ENCODE measurements around the gene TJP3.
"Not testable (repeated sequence)": the region's sequence is repeated elsewhere in the genome, so short reads cannot be mapped to it uniquely, and the experiment has no call there.

DNA sequence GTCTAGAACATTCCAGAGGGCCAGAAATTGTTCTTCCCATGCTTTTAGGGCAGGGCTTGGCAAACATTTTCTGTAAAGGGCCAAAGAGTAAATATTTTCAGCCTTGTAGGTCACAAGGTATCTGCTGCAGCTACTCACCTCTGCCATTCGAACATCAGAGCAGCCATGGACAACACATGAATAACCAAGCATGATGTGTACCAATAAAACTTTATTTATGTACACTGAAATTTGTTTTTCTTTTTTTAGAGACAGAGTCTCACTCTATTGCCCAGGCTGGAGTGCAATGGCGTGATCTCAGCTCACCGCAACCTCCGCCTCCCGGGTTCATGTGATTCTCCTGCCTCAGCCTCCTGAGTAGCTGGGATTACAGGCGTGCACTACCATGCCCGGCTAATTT is 49.5 kb downstream of the TJP3 start:
- TF ChIP-seq EP300 (conservative IDR thresholded peaks at IDR 0.05; ENCODE audit: poor library complexity, severe bottlenecking); POLR2AphosphoS5 (IDR thresholded peaks at IDR 0.05); SMC3 (conservative IDR thresholded peaks at IDR 0.05; ENCODE audit: poor library complexity); EZH2 (IDR thresholded peaks at IDR 0.05; ENCODE audit: borderline replicate concordance, insufficient read depth, low read length, poor library complexity, severe bottlenecking); TAF1 (IDR thresholded peaks at IDR 0.05; ENCODE audit: low read depth): not testable (repeated sequence)
- TF ChIP-seq, protein P1, sequence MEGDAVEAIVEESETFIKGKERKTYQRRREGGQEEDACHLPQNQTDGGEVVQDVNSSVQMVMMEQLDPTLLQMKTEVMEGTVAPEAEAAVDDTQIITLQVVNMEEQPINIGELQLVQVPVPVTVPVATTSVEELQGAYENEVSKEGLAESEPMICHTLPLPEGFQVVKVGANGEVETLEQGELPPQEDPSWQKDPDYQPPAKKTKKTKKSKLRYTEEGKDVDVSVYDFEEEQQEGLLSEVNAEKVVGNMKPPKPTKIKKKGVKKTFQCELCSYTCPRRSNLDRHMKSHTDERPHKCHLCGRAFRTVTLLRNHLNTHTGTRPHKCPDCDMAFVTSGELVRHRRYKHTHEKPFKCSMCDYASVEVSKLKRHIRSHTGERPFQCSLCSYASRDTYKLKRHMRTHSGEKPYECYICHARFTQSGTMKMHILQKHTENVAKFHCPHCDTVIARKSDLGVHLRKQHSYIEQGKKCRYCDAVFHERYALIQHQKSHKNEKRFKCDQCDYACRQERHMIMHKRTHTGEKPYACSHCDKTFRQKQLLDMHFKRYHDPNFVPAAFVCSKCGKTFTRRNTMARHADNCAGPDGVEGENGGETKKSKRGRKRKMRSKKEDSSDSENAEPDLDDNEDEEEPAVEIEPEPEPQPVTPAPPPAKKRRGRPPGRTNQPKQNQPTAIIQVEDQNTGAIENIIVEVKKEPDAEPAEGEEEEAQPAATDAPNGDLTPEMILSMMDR (IDR thresholded peaks at IDR 0.05; ENCODE audit: poor library complexity, severe bottlenecking): not testable (repeated sequence)

Measured in neural cell (in vitro differentiated cells).